ENCODE results near the gene VMO1.

The VMO1 gene

DNA sequence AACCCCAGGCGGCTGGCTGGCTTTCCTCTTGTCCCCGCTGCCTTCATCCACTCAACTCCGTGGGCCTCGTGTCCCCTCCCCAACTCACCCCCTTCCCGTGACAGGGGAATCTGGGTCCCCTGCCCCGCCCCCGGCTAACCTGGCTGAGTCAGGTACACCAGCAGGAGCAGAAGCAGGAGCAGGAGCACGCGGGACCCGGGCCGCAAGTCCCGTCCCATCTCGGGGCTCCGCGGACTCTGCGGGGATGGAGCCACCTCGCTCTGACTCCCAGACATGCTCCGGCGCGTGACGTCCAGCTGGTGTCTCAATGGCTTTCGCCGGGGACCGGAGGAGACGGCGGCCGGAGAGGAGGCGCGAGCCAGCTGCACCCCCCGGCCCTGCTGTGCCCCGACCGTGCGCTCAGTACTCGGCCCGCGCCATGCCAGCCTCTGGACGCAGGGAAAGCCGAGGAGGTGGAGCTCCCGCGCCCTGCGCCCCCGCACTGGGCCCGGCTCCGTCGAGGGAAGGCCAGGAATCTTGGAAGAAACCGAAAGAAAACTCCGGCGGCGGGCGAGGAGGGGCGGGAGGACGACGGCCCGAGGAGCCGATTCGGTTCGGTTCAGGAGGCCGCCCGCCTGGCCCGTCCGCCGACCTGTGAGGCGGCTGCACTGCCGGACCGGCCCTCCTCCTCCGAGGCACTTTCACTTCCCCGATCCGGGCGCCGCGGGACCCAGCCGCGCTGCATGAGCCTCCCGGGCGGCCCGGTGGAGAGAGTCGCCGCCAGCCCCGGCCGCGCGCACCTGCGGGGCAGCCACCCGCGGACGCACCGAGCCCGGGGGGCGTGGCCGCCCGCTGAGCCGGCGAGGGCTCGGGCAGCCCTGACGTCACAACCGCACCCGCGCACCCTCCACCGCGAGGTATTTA lies 46.8 kb downstream of the VMO1 start, which contains the start of the genes CXCL16 and ZMYND15:
Gene CXCL16, minus strand, starts transcription at position 807 of the 903 bp plus-strand sequence. Its CDS starts 589 bp downstream, at position 218.
Gene ZMYND15, plus strand, starts transcription at position 712 of the 903 bp plus-strand sequence. CDS start 716 bp downstream, outside the sequence.
- H3K4me3 ChIP-seq (ENCODE audit: low read depth, low read length), result peak within 1 kb of the TSS; percentile 63
- TF ChIP-seq, protein P1, sequence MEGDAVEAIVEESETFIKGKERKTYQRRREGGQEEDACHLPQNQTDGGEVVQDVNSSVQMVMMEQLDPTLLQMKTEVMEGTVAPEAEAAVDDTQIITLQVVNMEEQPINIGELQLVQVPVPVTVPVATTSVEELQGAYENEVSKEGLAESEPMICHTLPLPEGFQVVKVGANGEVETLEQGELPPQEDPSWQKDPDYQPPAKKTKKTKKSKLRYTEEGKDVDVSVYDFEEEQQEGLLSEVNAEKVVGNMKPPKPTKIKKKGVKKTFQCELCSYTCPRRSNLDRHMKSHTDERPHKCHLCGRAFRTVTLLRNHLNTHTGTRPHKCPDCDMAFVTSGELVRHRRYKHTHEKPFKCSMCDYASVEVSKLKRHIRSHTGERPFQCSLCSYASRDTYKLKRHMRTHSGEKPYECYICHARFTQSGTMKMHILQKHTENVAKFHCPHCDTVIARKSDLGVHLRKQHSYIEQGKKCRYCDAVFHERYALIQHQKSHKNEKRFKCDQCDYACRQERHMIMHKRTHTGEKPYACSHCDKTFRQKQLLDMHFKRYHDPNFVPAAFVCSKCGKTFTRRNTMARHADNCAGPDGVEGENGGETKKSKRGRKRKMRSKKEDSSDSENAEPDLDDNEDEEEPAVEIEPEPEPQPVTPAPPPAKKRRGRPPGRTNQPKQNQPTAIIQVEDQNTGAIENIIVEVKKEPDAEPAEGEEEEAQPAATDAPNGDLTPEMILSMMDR (IDR thresholded peaks at IDR 0.05; ENCODE audit: borderline replicate concordance, insufficient read depth, low read depth, low read length), result no peak

DNA sequence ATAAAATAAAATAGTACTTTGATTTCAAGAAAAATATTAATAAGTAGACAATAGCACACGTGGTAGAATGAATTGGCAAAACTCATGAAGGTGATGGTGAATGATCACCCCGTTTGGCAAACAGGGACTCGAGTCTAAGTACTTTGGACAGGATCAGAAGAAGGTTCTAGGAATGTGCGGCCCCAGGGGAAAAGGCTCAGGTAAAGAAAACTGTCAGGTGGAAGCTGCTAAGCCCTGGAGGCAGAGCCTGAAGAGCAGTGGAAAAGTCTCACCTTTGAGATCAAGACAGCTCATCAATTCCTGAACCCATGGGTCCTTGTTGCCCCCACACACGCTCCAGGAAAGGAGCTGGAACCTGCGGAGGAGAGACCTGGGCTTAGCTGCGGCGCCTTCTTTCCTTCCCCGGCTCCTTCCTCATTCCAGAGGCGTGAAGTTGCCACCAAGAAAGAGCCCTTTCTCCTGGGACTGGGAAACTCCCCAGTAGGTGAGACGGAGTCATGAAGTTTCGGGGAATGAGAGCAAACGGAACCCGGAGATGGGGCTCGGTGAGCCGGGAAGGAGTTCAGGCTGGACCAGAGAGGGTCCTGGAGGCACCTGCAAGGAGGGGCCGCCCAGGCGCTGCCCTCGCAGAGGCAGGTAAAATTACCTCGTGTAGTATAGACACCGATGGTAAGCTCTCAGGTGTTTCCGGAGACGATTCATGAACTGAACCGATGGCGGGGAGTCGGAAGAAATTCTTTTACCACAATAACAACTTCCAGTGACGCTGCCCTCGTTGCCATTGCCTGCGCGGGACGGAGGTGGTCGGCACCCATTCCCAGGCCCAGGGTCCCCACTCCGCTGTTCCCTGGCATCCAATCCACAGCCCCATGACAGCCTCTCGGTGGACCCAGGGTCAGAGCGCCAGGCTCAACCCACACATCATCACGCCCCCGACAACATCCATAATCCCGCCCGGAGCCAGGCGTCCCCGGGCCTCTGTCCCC lies 47.7 kb downstream of the VMO1 start:
- no peak overlapping the region for H3K4me3 ChIP-seq (ENCODE audit: low read depth, low read length)
- TF ChIP-seq, protein P1 (IDR thresholded peaks at IDR 0.05; ENCODE audit: borderline replicate concordance, insufficient read depth, low read depth, low read length), result no peak

DNA sequence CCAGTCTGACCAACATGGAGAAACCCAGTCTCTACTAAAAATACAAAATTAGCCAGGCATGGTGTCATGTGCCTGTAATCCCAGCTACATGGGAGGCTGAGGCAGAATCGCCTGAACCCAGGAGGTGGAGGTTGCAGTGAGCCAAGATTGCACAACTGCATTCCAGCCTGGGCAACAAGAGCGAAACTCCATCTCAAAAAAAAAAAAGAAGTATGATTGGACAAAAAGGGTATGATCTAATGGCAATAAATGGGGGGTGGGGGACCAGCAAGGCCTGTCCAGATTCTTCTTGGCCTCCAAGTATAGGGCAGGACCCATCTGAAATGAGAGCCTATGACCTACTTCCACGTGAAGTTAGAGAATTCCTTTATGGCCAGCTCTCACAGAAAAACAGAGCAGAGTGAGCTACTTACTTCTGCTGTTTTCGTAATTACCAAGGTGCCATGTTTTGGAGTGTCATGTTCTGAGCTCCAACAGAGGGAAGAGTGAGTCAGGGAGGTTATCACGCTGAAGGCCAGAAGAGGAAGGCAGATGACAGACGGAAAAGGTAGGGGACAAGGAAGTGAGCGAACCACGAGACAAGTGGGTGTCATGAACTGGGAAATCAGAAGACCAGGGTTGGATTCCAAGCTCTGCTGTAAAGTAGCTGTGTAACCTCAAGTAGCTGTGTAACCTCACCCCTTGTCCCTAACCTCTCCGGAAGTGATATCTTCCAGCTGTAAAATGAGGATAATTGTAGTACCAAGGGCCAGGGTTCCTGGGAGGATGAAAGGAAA lies 50.1 kb downstream of the VMO1 start:
- TF ChIP-seq, protein P1 (IDR thresholded peaks at IDR 0.05; ENCODE audit: borderline replicate concordance, insufficient read depth, low read depth, low read length), result no peak
- no peak overlapping the region for H3K4me3 ChIP-seq (ENCODE audit: low read depth, low read length)

All from GM12875 (cell line).